ENCODE measurements around the gene NGLY1.

Gene NGLY1
- total RNA-seq, result 99.4 reads per million, percentile 82 among the genes with 10 or more reads in this experiment

GRCh38 chr3:25782938-25783660 is at the start of gene NGLY1:
TSS of gene NGLY1 (minus strand) at chr3:25783443. CDS start at chr3:25783390, 53 bp downstream.
- peak; percentile 76 for DNase-seq

- no peak for DNase-seq
Observed at GRCh38 chr3:25831578-25831977, 48.3 kb upstream of the NGLY1 start.

- DNase-seq, result no peak
Observed at GRCh38 chr3:25830373-25831280, 47.4 kb upstream of the NGLY1 start.

GRCh38 chr3:25826510-25826909 is 43.3 kb upstream of the NGLY1 start:
- DNase-seq, result no peak

GRCh38 chr3:25823314-25823713 is 40.1 kb upstream of the NGLY1 start:
- DNase-seq, result no peak

GRCh38 chr3:25821746-25822573 is 38.7 kb upstream of the NGLY1 start:
- DNase-seq, result no peak

- no peak for DNase-seq
Observed at GRCh38 chr3:25820816-25821486, 37.7 kb upstream of the NGLY1 start.

- no peak for DNase-seq
Observed at GRCh38 chr3:25820366-25820765, 37.1 kb upstream of the NGLY1 start.

GRCh38 chr3:25818335-25818734 is 35.1 kb upstream of the NGLY1 start:
- DNase-seq, result no peak

GRCh38 chr3:25817638-25818037 is 34.4 kb upstream of the NGLY1 start:
- no peak for DNase-seq

GRCh38 chr3:25817107-25817506 is 33.9 kb upstream of the NGLY1 start:
- DNase-seq, result no peak

- DNase-seq, result no peak
Observed at GRCh38 chr3:25812644-25813043, 29.4 kb upstream of the NGLY1 start.

GRCh38 chr3:25804676-25805075 is 21.4 kb upstream of the NGLY1 start:
- no peak for DNase-seq

- DNase-seq, result no peak
Observed at GRCh38 chr3:25803833-25804232, 20.6 kb upstream of the NGLY1 start.

- no peak for DNase-seq
Observed at GRCh38 chr3:25801786-25802185, 18.5 kb upstream of the NGLY1 start.

- DNase-seq, result peak; percentile 88
Observed at GRCh38 chr3:25789596-25790556, 6.6 kb upstream of the NGLY1 start, which contains the start of gene OXSM. TSS of gene OXSM (plus strand) at chr3:25790090. CDS start at chr3:25791021, 931 bp downstream.

- no peak for DNase-seq
Observed at GRCh38 chr3:25789209-25789595, 6.0 kb upstream of the NGLY1 start.

GRCh38 chr3:25787689-25788088 is 4.4 kb upstream of the NGLY1 start:
- DNase-seq, result no peak

- DNase-seq, result no peak
Observed at GRCh38 chr3:25785826-25786225, 2.6 kb upstream of the NGLY1 start.

- DNase-seq, result no peak
Observed at GRCh38 chr3:25784971-25785370, 1.7 kb upstream of the NGLY1 start.
